Measurements from ENCODE around the gene MAPRE3. TPM values are rescaled to one million over a fixed set of nuclear protein-coding genes. Genes with fewer than 3 reads are reported as not detected.

The MAPRE3 gene
- total RNA-seq, 1 experiment from 2014 or later: 11.6 TPM

DNA sequence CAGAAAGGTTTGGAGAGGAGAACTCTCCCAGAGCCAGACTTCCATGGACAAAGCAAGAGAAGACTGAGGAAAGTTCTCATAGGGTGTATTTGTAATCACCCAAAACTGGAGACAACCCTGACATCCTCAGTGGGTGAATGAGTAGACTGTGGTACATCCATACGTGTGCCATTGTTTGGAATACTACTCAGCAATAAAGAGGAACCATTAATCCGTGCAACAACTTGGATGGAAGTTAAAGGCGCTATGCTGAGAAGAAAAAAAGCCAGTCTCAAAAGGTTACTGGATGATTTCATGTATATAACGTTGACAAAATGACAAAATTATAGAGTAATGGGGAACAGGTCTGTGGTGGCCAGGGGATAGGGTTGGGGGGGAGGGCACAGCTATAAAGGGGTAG lies 38.2 kb downstream of the MAPRE3 start:
- BruUV-seq (replicated peaks): no TSS peak
- CTCF ChIA-PET: no interaction called here
- peaks cover 11% of the 10 kb centered on the region for H3K4me1 ChIP-seq (ENCODE audit: control insufficient read depth, insufficient read depth, low read length)
- no peak overlapping the region for H3K27ac ChIP-seq (ENCODE audit: low read length)
- no peaks in the 10 kb centered on the region for H3K9me3 ChIP-seq (ENCODE audit: control insufficient read depth, insufficient read depth, low read depth, low read length)
- POLR2A ChIA-PET: no interaction called here
- no peaks in the 10 kb centered on the region for H3K36me3 ChIP-seq (ENCODE audit: control insufficient read depth, insufficient read depth, low read length)
- TF ChIP-seq TCF7L2 (IDR thresholded peaks at IDR 0.05; ENCODE audit: low read depth, low read length): no peak
- no peak for TF ChIP-seq CTCF (IDR thresholded peaks at IDR 0.05)
- TF ChIP-seq, protein P1, sequence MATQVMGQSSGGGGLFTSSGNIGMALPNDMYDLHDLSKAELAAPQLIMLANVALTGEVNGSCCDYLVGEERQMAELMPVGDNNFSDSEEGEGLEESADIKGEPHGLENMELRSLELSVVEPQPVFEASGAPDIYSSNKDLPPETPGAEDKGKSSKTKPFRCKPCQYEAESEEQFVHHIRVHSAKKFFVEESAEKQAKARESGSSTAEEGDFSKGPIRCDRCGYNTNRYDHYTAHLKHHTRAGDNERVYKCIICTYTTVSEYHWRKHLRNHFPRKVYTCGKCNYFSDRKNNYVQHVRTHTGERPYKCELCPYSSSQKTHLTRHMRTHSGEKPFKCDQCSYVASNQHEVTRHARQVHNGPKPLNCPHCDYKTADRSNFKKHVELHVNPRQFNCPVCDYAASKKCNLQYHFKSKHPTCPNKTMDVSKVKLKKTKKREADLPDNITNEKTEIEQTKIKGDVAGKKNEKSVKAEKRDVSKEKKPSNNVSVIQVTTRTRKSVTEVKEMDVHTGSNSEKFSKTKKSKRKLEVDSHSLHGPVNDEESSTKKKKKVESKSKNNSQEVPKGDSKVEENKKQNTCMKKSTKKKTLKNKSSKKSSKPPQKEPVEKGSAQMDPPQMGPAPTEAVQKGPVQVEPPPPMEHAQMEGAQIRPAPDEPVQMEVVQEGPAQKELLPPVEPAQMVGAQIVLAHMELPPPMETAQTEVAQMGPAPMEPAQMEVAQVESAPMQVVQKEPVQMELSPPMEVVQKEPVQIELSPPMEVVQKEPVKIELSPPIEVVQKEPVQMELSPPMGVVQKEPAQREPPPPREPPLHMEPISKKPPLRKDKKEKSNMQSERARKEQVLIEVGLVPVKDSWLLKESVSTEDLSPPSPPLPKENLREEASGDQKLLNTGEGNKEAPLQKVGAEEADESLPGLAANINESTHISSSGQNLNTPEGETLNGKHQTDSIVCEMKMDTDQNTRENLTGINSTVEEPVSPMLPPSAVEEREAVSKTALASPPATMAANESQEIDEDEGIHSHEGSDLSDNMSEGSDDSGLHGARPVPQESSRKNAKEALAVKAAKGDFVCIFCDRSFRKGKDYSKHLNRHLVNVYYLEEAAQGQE (IDR thresholded peaks at IDR 0.05; ENCODE audit: insufficient read depth in 1 of 2, low read depth in 2 of 2, low read length in 1 of 2): no peak
- TF ChIP-seq POLR2AphosphoS5 (IDR thresholded peaks at IDR 0.05; ENCODE audit: low read depth, low read length): no peak
- TF ChIP-seq SIN3A (IDR thresholded peaks at IDR 0.05; ENCODE audit: borderline replicate concordance, insufficient read depth, low read depth, low read length): no peak
- in situ Hi-C loops (cut with HindIII; ENCODE audit: low pct_unique_long_range_greater_than_20kb, low sequenced_read_pairs): no loop called here
- DNase-seq (ENCODE audit: low read depth, low spot score): no peak
- no peak for ATAC-seq
- H3K4me3 ChIP-seq (ENCODE audit: low read depth in 2 of 2, low read length in 2 of 2): no peak overlapping the region
- intact Hi-C loops (cut with micrococcal nuclease; ENCODE audit: unreplicated experiment): no loop called here
- no peaks in the 10 kb centered on the region for H3K27me3 ChIP-seq (ENCODE audit: control insufficient read depth, insufficient read depth, low read length)

- Histone ChIP-seq H3K36me3 (ENCODE audit: control insufficient read depth, insufficient read depth, low read length) (no peaks in the 10 kb centered on the region), H3K4me1 (ENCODE audit: control insufficient read depth, insufficient read depth, low read length) (peaks cover 11% of the 10 kb centered on the region), H3K4me3 (ENCODE audit: low read depth in 2 of 2, low read length in 2 of 2) (no peak overlapping the region), H3K27ac (ENCODE audit: low read length) (no peak overlapping the region), H3K27me3 (ENCODE audit: control insufficient read depth, insufficient read depth, low read length) (no peaks in the 10 kb centered on the region), H3K9me3 (ENCODE audit: control insufficient read depth, insufficient read depth, low read depth, low read length) (no peaks in the 10 kb centered on the region)
- in situ Hi-C loops (cut with HindIII; ENCODE audit: low pct_unique_long_range_greater_than_20kb, low sequenced_read_pairs): no loop called here
- no peak for DNase-seq (ENCODE audit: low read depth, low spot score)
- intact Hi-C loops (cut with micrococcal nuclease; ENCODE audit: unreplicated experiment): no loop called here
- BruUV-seq (replicated peaks): no TSS peak
- ChIA-PET POLR2A (no interaction called here), CTCF (no interaction called here)
- ATAC-seq: no peak
- no peak for TF ChIP-seq TCF7L2 (IDR thresholded peaks at IDR 0.05; ENCODE audit: low read depth, low read length)
Measured at GRCh38 chr2:27009083-27009482, 38.6 kb downstream of the MAPRE3 start.

GRCh38 chr2:27009716-27010115 lies 39.3 kb downstream of the MAPRE3 start:
- H3K4me1 ChIP-seq (ENCODE audit: control insufficient read depth, insufficient read depth, low read length): peaks cover 11% of the 10 kb centered on the region
- H3K4me3 ChIP-seq (ENCODE audit: low read depth in 2 of 2, low read length in 2 of 2): no peak overlapping the region
- ATAC-seq: no peak
- BruUV-seq (replicated peaks): no TSS peak
- intact Hi-C loops (cut with micrococcal nuclease; ENCODE audit: unreplicated experiment): no loop called here
- ChIA-PET POLR2A (no interaction called here), CTCF (no interaction called here)
- H3K9me3 ChIP-seq (ENCODE audit: control insufficient read depth, insufficient read depth, low read depth, low read length): no peaks in the 10 kb centered on the region
- H3K36me3 ChIP-seq (ENCODE audit: control insufficient read depth, insufficient read depth, low read length): no peaks in the 10 kb centered on the region
- no peak overlapping the region for H3K27ac ChIP-seq (ENCODE audit: low read length)
- no peaks in the 10 kb centered on the region for H3K27me3 ChIP-seq (ENCODE audit: control insufficient read depth, insufficient read depth, low read length)
- in situ Hi-C loops (cut with HindIII; ENCODE audit: low pct_unique_long_range_greater_than_20kb, low sequenced_read_pairs): no loop called here
- TF ChIP-seq POLR2AphosphoS5 (IDR thresholded peaks at IDR 0.05; ENCODE audit: low read depth, low read length) (no peak), CTCF (IDR thresholded peaks at IDR 0.05) (no peak), TCF7L2 (IDR thresholded peaks at IDR 0.05; ENCODE audit: low read depth, low read length) (no peak), SIN3A (IDR thresholded peaks at IDR 0.05; ENCODE audit: borderline replicate concordance, insufficient read depth, low read depth, low read length) (no peak)
- TF ChIP-seq, protein P1 (IDR thresholded peaks at IDR 0.05; ENCODE audit: insufficient read depth in 1 of 2, low read depth in 2 of 2, low read length in 1 of 2): no peak
- DNase-seq (ENCODE audit: low read depth, low spot score): no peak
